IPS-20b (cell line): ENCODE data around the gene ATP8B3.

Source experiments
- H3K27ac ChIP-seq: one replicate; pipeline ENCODE4 v1.5.1; 2013; ENCODE audit warnings: low read length
- H3K27me3 ChIP-seq: 2 replicates; pipeline ENCODE4 v1.6.1; 2013; ENCODE audit warnings: mild to moderate bottlenecking, low read length, inconsistent platforms; ENCODE audit not compliant: insufficient read depth
- H3K36me3 ChIP-seq: 2 replicates; pipeline ENCODE4 v1.6.1; 2013; ENCODE audit warnings: low read depth, mild to moderate bottlenecking, inconsistent platforms, low read length, moderate library complexity; ENCODE audit not compliant: insufficient read depth
- H3K4me1 ChIP-seq: 2 replicates; pipeline ENCODE4 v1.6.1; 2013; ENCODE audit warnings: mild to moderate bottlenecking, control low read depth, inconsistent platforms, low read length, moderate library complexity; ENCODE audit not compliant: insufficient read depth
- H3K4me3 ChIP-seq: 2 replicates; pipeline ENCODE4 v1.5.1; 2013; ENCODE audit warnings: mild to moderate bottlenecking, low read length, inconsistent platforms
- H3K9ac ChIP-seq: 2 replicates; pipeline ENCODE4 v1.6.1; 2013; ENCODE audit warnings: low read depth, mild to moderate bottlenecking, inconsistent platforms, low read length, moderate library complexity
- H3K9me3 ChIP-seq: 2 replicates; pipeline ENCODE4 v1.6.1; 2013; ENCODE audit warnings: mild to moderate bottlenecking, low read depth, low read length, inconsistent platforms; ENCODE audit not compliant: insufficient read depth

Gene ATP8B3

DNA sequence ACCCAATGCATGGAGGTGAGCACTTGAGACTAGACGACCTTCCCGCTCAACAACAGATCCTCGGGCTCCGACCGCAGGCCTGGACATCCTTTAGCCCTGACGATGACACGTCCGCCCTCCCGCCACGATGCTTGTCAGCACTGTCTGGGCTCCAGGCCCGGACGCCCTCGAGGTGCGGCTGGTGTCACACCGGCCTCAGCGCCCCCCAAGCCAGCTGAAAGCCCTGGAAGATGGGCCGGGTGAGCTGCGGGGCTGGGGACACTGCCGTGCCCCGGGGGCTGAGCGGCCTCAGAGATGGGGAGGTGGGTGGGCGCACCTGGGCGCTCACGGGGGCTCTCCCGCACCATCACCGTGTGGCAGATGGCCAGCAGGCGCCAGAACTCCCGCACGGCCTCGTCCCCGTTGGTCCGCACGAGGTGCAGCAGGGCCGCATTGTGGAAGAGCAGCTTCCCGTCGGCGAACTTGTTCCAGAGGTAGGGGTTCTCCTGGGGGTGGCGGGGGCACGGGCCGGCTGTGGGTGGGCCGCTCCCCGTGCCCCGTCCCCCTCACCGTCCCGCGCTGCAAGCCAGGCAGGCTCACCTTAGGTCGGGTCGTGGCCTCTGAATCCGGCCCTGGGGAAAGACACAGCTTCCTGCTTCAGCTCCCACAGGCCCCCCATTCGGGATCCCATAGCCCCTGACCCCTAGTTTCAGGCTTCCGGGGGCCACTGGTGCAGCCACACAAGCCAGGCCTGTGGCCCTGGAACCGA, 15.5 kb downstream of the ATP8B3 start:
- Histone ChIP-seq H3K9me3 (no peaks in the 10 kb centered on the region), H3K4me3 (no peak overlapping the region), H3K4me1 (peaks cover 5% of the 10 kb centered on the region), H3K36me3 (no peaks in the 10 kb centered on the region), H3K9ac (no peak overlapping the region), H3K27ac (no peak overlapping the region), H3K27me3 (no peaks in the 10 kb centered on the region; the same call in 1 of the 2 replicates)

GRCh38 chr19:1794424-1795172, 17.5 kb downstream of the ATP8B3 start:
- Histone ChIP-seq H3K9ac (no peak overlapping the region), H3K27ac (no peak overlapping the region)

DNA sequence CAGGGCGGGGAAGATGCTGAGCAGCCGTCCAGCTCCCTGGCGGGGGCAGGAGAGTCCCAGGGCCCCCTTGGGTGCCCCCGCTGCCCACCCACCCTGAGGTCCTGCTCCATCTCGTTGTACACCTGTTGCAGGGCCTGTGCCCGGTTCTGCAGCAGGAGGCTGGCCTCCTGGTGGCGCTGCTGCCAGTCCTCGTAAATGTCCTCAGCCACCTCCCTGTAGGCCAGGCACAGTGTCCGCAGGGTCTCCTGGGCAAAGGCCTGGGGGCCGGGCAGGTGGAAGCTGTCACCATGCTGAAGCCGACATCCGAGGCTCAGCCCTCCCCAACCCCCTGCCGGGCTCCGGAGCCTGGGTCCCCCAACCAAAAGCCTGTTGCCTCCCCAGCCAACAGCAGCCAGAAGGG, 20.2 kb downstream of the ATP8B3 start:
- H3K27ac ChIP-seq = no peak overlapping the region
- no peak overlapping the region for H3K9ac ChIP-seq
- H3K4me1 ChIP-seq = peaks cover 5% of the 10 kb centered on the region
- H3K36me3 ChIP-seq = no peaks in the 10 kb centered on the region
- H3K9me3 ChIP-seq = no peaks in the 10 kb centered on the region
- H3K27me3 ChIP-seq = peaks cover 22% of the 10 kb centered on the region
- no peak overlapping the region for H3K4me3 ChIP-seq

More at GRCh38 chr19:1794424-1795172, 17.5 kb downstream of the ATP8B3 start:
- Histone ChIP-seq H3K27me3 (peaks cover 3% of the 10 kb centered on the region), H3K4me1 (peaks cover 5% of the 10 kb centered on the region), H3K4me3 (no peak overlapping the region), H3K9me3 (no peaks in the 10 kb centered on the region), H3K36me3 (no peaks in the 10 kb centered on the region)

DNA sequence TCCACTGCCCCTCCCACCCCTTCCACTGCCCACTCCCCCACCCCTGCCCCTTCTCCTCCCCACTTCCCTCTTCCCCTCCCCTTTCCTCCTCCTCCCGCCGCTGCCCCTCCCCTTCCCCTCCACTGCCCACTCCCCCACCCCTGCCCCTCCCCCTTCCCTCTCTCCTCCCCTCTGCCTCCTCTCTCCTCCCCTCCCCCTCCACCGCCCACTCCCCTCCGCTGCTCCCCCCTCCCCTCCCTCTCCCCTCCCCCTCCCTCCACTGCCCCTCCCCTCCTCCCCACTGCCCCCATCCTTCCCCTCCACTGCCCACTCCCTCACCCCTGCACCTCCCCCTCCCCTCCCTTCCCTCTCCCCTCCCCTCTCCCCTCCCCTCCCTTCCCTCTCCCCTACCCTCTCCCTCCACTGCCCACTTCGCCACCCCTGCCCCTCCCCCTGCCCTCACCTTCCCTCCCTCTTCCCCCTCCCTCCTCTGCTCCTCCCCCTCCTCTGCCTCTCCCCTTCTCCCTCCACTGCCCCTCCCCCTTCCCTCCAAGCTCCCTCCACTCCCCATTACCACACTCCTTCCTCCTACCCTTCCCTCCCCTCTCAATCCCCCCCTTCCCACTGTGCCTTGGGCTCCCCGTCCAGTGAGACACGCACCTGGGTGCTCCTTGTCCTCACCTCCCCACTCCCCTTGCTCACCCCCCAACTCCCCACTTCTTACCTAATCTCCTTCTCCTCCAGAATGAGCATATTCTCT, 21.9 kb downstream of the ATP8B3 start:
- Histone ChIP-seq H3K9me3 (no peaks in the 10 kb centered on the region), H3K4me1 (peaks cover 5% of the 10 kb centered on the region), H3K4me3 (no peak overlapping the region), H3K27ac (no peak overlapping the region), H3K9ac (no peak overlapping the region), H3K27me3 (peaks cover 22% of the 10 kb centered on the region), H3K36me3 (no peaks in the 10 kb centered on the region)

DNA sequence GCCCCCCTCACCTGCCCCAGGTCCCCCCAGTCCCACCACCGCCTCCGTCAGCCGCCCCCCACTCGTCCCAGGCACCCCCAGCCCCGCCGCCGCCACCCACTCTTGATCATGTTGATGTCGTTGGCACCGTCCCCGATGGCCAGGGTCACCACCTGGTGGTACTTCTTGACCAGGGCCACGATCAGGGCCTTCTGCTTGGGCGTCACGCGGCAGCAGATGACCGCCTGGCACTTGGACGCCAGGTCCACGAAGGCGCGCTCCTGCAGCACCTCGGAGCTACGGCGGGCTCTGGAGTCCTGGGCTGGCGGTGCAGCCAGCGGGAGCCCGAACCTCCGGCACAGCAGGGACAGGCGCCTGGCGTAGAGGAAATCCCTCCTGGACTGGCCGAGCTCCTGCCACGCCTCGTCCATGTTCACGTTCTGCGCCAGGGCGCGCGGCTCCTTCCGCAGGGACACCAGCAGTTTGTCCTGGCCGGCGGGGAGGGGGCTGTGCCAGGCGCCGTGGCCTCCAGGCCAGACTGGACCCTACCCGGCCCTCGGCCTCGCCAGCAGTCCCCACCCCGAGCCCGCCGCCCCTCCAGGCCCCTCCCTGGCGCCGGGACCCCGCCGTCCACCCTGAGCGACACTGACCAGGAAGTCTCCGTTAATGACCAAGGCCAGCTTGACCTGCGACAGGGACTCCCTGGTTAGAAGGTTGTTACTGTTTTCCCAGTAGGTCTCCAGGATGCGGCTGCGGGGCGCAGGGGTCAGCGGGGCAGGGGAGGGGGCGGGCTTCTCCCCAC, 22.6 kb downstream of the ATP8B3 start:
- Histone ChIP-seq H3K27me3 (peaks cover 22% of the 10 kb centered on the region), H3K9ac (no peak overlapping the region), H3K4me1 (peaks cover 2% of the 10 kb centered on the region), H3K9me3 (no peaks in the 10 kb centered on the region), H3K36me3 (no peaks in the 10 kb centered on the region), H3K4me3 (peak overlapping the region; percentile 43; the same call in 1 of the 2 replicates), H3K27ac (no peak overlapping the region)

DNA sequence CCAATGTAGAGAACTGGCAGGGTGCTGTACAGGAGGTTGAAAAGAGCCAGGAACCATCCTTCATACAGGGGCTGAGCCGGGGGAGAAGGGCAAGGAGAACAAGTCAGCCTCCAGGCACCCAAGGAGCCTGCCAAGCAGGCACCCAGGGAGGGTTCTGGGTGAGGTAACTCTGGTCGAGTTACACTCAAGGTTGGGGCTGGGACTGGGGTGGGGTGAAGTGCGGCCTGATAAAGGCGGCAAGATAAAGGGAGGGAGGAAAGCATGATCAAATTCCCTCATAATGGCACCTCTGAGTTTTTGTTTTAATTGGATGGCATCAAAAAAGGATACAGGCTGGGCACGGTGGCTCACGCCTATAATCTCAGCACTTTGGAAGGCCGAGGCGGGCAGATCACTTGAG, 25.0 kb downstream of the ATP8B3 start:
- Histone ChIP-seq H3K36me3 (no peaks in the 10 kb centered on the region), H3K9ac (no peak overlapping the region), H3K27me3 (peaks cover 44% of the 10 kb centered on the region), H3K4me3 (no peak overlapping the region), H3K4me1 (no peaks in the 10 kb centered on the region), H3K9me3 (no peaks in the 10 kb centered on the region), H3K27ac (no peak overlapping the region)

- H3K27me3 ChIP-seq = peaks cover 48% of the 10 kb centered on the region
- no peaks in the 10 kb centered on the region for H3K36me3 ChIP-seq
- H3K9ac ChIP-seq = no peak overlapping the region
- H3K4me1 ChIP-seq = no peaks in the 10 kb centered on the region
- peaks cover under 1% of the 10 kb centered on the region; the same call in 1 of the 2 replicates for H3K9me3 ChIP-seq
- no peak overlapping the region for H3K4me3 ChIP-seq
- H3K27ac ChIP-seq = no peak overlapping the region
These were observed 25.4 kb downstream of the ATP8B3 start for GRCh38 chr19:1786668-1787067.

GRCh38 chr19:1785310-1785709, 26.8 kb downstream of the ATP8B3 start:
- H3K9ac ChIP-seq = no peak overlapping the region
- H3K27me3 ChIP-seq = peaks cover 59% of the 10 kb centered on the region

DNA sequence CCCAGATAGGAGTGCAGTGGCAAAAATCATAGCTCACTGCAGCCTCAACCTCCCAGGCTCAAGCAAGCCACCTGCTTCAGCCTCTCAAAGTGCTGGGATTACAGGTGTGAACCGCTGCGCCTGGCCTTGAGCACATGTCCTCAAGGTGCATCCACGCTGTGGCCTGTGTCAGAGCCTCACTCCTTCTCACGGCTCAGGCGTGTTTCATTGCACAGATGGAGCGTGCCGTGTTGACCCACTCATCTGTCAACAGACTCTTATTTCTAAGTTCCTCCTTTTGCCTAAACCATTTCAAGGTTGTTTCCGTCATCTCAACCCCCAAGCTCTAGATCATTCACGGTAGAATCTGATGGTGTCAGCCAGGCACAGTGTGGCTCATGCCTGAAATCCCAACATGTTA, 28.2 kb downstream of the ATP8B3 start:
- Histone ChIP-seq H3K4me1 (peaks cover 2% of the 10 kb centered on the region; the same call in 1 of the 2 replicates), H3K9me3 (peaks cover 3% of the 10 kb centered on the region; the same call in 1 of the 2 replicates), H3K4me3 (no peak overlapping the region), H3K27ac (no peak overlapping the region), H3K36me3 (no peaks in the 10 kb centered on the region), H3K9ac (no peak overlapping the region), H3K27me3 (peaks cover 66% of the 10 kb centered on the region)

More at GRCh38 chr19:1785310-1785709, 26.8 kb downstream of the ATP8B3 start:
- H3K4me3 ChIP-seq = no peak overlapping the region
- H3K36me3 ChIP-seq = no peaks in the 10 kb centered on the region
- peaks cover 3% of the 10 kb centered on the region; the same call in 1 of the 2 replicates for H3K9me3 ChIP-seq
- H3K4me1 ChIP-seq = no peaks in the 10 kb centered on the region
- no peak overlapping the region for H3K27ac ChIP-seq

GRCh38 chr19:1783354-1783753, 28.7 kb downstream of the ATP8B3 start:
- H3K27me3 ChIP-seq = peaks cover 66% of the 10 kb centered on the region

DNA sequence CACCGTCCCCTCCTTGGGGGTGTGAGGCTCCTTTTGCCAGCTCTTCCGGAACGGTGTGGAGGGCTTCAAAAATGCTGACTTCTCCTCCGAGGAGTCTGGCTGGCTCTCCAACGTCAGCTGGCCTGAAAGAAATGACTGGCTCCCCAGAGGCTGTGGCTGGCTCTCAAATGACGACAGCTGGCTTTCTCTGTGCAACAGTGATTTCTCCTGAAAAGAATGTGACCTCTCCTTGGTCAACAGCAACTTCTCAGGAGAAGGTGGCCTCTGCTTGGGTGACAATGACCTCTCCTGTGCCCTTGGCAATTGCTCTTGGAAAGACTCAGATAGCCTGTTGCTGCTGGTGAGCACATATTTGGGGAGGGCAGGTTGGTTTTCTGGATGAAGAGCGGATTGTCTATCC, 29.6 kb downstream of the ATP8B3 start:
- peaks cover 69% of the 10 kb centered on the region for H3K27me3 ChIP-seq
- H3K4me3 ChIP-seq = no peak overlapping the region
- H3K9ac ChIP-seq = no peak overlapping the region
- H3K27ac ChIP-seq = no peak overlapping the region
- no peaks in the 10 kb centered on the region for H3K36me3 ChIP-seq
- peaks cover 2% of the 10 kb centered on the region; the same call in 1 of the 2 replicates for H3K4me1 ChIP-seq
- peaks cover 3% of the 10 kb centered on the region; the same call in 1 of the 2 replicates for H3K9me3 ChIP-seq

More at GRCh38 chr19:1783354-1783753, 28.7 kb downstream of the ATP8B3 start:
- Histone ChIP-seq H3K4me3 (no peak overlapping the region), H3K36me3 (no peaks in the 10 kb centered on the region), H3K9me3 (peaks cover 3% of the 10 kb centered on the region; the same call in 1 of the 2 replicates), H3K27ac (no peak overlapping the region), H3K9ac (no peak overlapping the region), H3K4me1 (peaks cover 2% of the 10 kb centered on the region; the same call in 1 of the 2 replicates)
